Stimulated activated CD4-positive, alpha-beta T cell treated with anti-CD3 and anti-CD28 coated beads, Interleukin-1b, Interleukin-23, amount 100 ng/mL, for 48 hours (primary cell): ENCODE data around the gene SOCS1.
"Not testable (repeated sequence)": the region's sequence is repeated elsewhere in the genome, so short reads cannot be mapped to it uniquely, and the experiment has no call there.

Source experiments
- DNase-seq: peaks from one replicate; pipeline ENCODE4 v3.0.0-alpha.2; 2020

The SOCS1 gene

GRCh38 chr16:11224096-11224893, 31.7 kb downstream of the SOCS1 start:
- DNase-seq, result peak; percentile 81

GRCh38 chr16:11220507-11220906, 35.5 kb downstream of the SOCS1 start:
- not testable (repeated sequence) for DNase-seq

GRCh38 chr16:11219178-11219577, 36.8 kb downstream of the SOCS1 start:
- DNase-seq, result no peak

- no peak for DNase-seq
These were observed 37.4 kb downstream of the SOCS1 start for GRCh38 chr16:11218604-11218962.

- DNase-seq, result no peak
These were observed 38.1 kb downstream of the SOCS1 start for GRCh38 chr16:11217651-11218603.

- no peak for DNase-seq
These were observed 40.0 kb downstream of the SOCS1 start for GRCh38 chr16:11215935-11216556.

- DNase-seq, result no peak
These were observed 42.2 kb downstream of the SOCS1 start for GRCh38 chr16:11213799-11214198.

GRCh38 chr16:11213373-11213772, 42.6 kb downstream of the SOCS1 start:
- no peak for DNase-seq

- no peak for DNase-seq
These were observed 43.2 kb downstream of the SOCS1 start for GRCh38 chr16:11212798-11213196.

GRCh38 chr16:11211977-11212797, 43.8 kb downstream of the SOCS1 start:
- no peak for DNase-seq

GRCh38 chr16:11211061-11211976, 44.7 kb downstream of the SOCS1 start:
- DNase-seq, result no peak

GRCh38 chr16:11210260-11210659, 45.7 kb downstream of the SOCS1 start:
- DNase-seq, result no peak

GRCh38 chr16:11208916-11209665, 46.9 kb downstream of the SOCS1 start:
- no peak for DNase-seq

GRCh38 chr16:11207646-11208045, 48.4 kb downstream of the SOCS1 start:
- DNase-seq, result no peak

GRCh38 chr16:11205754-11206581, 50.0 kb downstream of the SOCS1 start:
- no peak for DNase-seq

GRCh38 chr16:11205065-11205699, 50.8 kb downstream of the SOCS1 start:
- DNase-seq, result no peak

- DNase-seq, result no peak
These were observed 51.4 kb downstream of the SOCS1 start for GRCh38 chr16:11204513-11205047.
